Muscle of arm (tissue), 12 donors: Measurements from ENCODE around the gene LRRC32. TPM values are rescaled to one million over a fixed set of nuclear protein-coding genes. Genes with fewer than 3 reads are reported as not detected.

Experiments used
- DNase-seq: peaks from one replicate; pipeline ENCODE4 v3.0.0-alpha.2; 2013
- polyA plus RNA-seq, 12 donors: library from polyadenylated mRNA; unstranded; fragments of 120-200 nt; gene quantifications; one replicate each; pipeline ENCODE4 v1.2.1, GENCODE V29; 2013; ENCODE audit not compliant: insufficient read length in 12 of 12

LRRC32 gene
- polyA plus RNA-seq, 12 donors: 21.3 to 37.5 (median 27.3) TPM; not detected in 1

DNA sequence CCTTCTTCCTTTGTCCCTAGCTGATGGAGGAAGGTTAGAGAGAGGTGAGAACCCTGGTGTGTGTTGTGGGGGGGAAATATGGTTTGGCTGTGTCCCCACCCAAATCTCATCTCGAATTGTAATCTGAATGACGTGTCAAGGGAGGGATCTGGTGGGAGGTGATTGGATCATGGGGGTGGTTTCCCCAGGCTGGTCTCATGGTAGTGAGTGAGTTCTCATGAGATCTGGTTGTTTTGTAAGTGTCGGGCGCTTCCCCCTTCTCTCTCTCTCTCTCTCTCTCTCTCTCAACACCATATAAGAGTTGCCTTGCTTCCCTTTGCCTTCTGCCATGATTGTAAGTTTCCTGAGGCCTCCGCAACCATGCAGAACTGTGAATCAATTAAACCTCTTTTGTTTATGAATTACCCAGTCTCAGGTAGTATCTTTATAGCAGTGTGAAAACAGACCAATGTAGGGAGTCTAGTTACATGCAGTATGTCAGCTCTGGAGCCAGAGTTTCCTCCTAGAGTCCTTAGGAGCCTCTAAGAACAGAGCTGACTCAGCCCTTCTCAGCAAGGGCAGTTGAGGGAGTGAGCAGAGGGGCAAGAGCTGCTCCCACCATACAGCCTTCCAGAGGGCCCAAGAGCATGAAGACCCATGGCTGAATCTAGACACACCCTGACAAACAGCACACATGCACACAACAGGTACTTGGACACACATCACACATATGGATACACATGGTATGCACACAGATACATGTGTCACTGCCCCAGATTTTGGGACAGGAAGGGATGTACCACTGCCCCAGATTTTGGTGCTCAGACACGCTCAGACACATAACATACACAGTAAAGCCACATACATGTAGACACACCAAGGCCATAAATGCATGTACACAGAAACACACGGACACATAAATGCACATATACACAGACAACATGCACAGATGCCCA is 12.9 kb upstream of the LRRC32 start:
- no peak for DNase-seq

DNA sequence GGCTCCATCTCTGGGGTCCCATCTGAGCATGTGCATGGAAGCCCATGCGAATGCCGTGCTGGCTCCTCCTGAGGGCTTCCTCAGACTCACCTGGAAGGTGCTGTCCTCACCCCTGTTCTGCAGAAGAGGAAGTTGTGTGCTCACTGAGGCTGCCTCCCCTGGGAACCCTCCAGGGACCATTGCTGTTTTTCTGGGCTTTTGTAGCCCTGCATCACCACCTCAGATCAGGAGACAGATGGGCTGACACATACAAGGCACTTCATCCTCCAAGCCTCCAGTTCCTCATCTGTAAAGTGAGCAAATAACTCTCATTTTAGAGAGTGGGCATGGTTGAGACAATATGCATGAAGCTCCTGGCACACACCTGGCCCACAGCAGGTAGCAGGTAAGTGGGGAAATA is 12.1 kb upstream of the LRRC32 start:
- no peak for DNase-seq

DNA sequence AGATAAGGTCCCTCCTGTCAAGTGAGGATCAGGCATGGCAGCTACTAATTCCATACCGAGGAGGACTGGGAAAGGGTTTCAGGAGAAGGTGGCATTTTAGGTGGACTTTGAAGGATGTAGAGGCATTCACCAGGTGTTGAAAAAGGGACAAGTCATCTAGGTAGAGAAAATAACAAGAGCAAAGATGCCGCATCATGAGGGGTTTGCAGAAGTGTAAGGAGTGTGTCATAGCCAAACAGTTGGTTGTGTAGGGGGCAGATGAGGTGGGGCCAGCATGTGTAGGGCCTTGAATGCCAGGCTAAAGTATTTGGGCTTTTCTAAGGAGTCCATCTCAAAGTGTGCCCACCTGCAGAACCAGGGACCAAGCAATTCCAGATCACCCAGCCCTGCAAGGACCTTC is 11.6 kb upstream of the LRRC32 start:
- DNase-seq: no peak

DNA sequence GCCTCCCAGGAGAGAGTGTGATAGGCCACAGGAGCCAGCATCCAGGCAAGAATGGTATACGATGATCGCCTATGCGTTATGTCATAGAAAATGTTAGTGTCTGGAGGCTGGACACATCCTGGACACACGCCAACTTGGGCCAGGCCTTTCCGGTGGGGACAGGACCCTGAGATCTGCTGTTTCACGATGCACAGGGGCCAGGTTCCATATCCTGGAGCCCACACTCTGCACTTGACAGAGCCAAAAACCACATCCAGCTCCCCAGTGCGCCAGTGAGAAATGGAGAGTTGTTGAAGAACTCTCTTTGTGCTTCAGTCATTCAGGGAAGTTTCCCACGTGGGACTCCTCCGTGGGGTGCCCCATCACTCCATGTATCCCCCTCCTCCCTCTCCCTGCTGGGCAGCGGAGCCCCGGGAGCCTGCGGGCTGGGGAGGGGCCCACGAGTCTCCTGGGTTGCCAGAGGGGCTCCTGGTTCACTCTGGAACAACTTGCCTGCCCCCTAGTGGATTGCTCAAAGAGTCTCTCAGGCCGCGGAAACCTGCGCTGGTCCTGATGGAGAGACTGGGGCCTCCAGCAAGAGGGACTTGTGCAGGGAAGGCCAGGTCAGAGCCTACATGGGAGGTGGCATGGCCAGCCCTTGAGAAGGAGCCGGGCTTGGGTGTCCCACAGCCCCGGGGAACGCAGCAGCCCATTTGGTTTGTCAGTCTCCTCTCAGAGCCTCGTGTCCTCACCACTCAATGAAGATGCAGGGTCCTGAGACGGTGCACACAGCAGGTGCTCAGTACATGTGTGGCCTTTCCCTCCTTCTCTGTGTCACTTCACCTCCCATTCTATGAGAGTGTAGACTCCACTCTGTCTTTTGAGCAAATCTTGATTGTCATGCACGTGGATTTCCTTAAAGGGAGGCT is 10.2 kb upstream of the LRRC32 start:
- peak; percentile 70 for DNase-seq

DNA sequence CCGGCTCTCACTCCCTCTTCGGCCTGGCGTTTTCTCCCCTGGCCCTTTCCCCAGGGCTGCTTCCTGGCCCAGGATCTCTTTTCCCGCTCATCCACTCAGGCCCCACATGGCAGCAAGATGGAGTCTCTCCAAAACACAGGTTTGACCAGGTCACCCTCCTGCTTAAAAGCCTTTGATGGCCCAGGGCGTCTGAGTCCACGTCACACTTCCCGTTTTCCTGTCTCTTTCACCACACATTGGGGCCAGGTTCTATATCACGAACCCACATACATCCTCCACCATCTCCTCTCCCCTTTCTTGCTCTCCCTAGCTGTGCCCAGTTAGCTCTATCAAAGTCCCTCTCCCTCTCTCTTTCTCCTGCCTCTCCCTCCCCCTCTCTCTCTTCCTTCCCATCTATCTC is 7.8 kb upstream of the LRRC32 start:
- DNase-seq: no peak

DNA sequence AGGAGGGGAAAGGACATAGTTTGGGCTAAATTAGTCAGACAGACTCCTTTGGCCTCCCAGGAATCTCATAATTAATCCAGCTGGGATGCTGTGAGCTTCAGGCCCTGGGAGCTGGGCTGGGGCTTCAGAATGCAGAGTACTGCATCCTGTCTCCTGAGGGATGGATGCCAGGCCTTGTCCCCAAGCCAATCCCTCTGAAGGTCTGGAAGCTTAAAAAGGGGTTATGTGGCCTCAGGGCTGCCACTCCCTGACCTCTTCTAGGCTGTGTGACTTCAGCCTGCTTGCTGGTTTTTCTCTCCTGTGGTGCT is 6.9 kb upstream of the LRRC32 start:
- no peak for DNase-seq

DNA sequence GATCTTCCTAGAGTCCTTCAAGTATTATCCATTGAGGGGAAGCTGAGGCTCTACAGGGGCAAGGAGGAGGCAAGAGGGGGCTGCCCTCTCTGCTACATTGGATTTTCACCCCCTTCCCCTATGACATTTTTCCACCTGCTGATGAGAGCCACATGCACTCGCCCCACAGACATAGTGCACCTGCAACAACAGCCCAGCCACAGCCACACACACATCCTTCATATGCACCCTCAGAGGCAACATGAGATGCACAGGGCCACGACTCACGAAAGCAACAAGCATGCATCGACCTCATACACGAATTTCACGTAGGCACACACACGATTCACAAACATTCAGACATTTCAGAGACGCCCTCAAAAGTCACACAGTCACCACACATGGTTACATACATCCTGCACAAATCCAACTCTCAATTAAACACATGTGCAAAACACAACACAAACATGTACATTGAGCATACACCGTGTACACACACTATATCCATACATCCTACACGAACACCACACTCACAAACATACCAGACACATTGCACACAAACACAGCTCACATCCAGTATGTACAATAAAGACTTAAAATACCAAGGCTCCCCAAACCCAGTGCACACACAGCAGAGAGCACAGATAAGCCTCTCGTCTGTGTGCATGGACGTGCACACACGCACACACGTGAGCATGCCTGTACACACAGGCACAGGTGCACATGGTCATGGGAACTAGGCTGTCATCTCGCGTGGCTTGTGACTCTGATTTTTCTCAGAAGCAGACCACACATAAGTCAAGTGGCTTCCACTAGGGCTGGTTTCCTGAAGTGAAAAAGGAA is 6.3 kb upstream of the LRRC32 start:
- no peak for DNase-seq

DNA sequence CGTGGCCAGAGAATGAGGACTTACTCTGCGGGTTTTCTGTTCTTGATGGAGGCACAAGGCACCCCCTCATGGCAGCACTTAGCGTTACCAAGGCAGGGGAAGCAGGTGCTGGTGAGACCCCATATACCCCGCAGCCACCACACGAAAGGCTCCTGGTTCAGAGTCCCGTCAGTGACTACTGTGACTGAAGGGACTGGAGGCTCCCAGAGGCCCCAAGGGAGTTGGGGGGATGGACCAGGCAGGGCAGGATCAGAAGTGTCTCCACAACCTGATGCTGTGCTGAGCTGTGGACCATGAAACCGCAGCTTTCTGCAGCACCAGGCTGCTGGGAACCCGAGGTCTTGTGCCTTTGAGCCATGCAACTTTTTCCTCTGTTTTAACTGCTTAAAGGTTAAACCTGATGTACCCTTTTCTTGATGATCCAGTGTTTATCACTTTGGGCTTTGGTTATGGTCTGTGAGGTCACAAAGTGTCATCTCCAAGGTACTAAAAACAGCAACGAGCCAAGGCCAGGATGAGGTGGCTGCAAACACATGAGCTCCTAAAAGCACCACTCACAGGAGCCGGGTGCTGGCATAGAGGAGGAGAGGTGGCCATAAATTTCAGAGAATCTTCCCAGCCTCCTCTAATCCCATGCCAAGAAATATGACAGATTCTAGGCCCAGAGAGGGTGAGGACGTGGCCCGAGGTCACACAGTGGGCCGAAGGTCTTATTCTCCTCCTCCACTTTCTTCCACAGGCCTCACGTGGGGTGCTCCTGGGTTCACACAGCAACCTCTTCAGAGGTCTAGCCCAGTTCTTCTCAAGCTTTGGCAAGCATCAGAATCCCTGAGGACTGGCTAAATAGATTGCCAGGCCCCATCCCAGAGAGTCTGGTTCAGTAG is 4.2 kb upstream of the LRRC32 start:
- no peak for DNase-seq

DNA sequence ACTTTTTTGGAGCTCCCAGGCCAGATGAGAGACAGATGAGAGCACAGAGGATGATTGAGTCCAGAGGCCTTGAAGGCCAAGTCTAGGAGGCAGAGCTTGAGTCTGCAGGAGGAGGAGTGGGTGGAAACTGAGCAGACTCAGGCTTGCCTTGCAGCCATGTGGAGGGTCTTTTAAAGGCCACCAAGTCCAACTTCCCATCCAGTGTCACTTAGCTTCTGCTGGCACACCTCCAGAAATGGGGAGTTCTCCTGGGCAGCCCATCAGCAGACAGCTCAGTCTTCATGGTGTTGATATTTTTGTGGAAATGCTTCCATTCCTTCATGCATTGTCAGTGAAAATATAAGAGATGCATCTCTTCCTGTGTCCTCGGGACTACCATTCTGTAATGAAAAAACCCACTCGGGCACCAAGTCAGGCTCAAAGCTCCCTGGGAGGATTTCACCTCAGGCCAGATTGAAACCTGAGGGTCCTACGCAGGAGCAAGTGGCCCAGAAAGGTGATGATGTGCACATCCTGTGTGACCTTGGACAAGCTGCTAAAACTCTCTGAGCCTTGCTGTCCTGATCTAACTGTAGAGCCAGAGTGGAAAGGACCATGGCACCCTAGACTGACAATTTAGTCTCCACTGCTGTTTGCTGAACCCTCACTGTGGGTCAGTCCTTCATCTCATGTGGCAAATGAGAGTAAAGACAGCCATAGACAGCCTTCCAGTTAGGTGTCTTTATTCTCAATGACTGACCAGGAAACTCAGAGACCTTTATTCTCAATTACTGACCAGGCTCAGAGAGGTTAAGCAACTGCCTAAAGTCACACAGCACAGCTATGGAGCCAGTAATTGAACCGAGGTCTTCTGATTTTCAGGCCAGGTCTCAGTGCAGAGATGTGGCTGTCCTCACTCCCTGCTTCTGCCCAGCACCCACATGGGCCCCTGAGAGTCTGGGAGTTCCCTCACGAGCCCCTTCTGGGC is 2.9 kb upstream of the LRRC32 start:
- DNase-seq: no peak

DNA sequence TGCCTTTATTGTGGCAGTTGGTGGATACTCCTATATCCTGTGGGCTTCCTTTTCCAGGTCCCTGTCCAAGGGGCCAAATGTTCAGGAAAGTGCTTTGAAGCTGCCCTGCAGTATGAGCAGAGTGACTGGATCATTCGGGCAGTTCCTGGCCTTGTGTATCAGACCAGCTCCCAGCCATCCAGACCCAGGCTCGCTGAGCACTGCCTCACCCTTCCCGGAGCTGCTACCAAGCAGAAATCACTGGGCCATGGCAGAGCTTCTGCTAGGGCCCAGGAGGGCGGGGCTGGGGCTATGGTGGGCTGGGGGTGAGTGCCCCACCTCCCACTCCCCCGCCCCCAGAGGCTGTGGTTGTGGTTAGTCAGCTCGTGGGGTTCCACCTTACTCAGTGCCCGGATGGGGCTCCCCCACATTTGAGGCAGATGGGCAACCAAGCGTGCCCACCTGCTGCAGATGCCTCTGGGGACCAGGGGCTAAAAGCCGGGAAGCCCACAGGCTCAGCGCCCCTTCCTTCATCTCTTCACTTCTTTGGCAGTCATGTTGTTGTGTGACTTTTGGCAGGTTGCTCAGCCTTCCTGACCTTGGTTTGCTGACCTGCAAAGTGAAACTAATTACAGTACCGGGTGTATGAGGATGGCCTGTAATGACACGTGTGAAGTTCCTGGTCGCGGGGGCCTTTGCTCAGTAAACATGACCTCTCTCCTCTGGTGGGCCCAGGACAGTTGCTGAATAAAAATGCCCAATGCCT is 2.1 kb upstream of the LRRC32 start:
- DNase-seq: no peak

DNA sequence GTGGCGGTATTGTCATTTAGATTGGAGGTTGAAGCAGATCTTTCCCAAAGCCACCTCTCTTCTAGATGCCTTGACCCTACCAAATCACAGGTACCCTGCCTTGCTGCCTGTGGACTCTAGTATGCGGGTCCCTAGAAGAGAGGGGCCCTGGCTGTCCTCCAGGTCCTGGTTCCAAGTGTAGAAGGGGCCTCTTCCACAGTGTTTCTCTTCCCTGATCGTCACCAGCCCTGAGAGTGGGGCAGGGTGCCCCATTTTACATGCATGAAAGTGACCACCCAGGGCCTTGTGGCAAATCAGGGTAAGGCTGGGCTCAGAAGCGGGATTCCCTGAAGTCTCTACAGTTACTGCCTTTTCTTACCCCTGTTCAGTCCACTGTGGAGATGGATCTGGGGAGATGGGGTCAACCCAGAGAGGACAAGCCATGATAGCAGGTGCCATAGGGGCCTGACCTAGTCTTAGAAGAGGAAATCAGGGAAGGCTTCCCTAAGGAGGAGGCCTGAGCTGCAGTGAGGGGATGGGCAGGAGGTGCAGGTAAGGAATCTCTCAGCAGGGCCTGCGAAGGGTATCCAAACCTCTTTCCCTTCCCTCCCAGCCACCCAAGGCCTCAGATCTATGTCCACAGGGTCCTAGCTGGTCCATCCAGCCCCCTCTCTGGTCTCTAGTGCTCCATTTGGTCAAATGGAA is 1.2 kb upstream of the LRRC32 start:
- no peak for DNase-seq

DNA sequence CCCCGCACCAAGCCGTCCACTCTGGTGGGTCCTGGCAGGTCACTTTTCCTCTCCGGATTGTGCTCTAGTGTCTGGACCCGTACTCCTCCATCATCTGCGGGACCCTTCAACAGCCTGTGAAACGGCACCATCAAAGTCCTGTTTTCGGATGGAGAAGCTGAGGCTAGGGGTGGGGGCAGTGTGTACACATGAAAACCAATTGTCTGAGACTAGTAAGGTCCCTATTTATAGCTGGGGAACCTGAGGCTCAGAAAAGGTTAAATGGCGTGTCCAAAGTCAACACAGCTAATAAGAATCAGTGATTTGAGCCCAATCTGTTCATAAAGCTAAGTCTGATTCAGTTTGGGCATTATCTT is 668 bp upstream of the LRRC32 start:
- no peak for DNase-seq

DNA sequence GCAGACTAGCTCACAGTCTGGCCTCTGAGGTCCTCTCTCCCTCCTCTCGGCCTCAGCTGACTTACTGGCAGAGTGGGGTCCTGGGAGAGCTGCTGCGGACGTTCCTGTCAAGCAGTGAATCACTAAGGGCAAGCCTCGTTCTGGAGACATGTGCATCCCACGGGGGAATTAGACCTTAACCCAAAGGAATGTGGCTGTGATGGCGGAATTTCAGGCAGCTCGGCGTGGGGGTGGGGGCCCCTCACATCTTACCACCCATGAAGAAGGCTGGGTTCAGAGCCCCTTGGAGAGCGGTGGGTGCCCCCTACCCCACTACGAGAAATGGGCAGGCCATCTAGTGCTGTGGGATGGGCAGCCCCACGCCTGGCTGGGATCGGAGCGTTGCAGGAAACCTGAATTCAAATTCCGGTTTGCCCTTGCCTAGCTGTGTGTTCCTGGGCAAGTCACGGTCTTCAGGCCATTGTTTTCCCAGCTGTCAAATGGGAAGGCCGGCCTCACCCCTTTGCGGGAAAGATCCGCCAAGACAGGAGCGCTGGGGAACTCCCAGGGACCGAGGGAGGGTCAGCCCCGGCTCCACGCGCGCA is 554 bp downstream of the LRRC32 start:
- no peak for DNase-seq

DNA sequence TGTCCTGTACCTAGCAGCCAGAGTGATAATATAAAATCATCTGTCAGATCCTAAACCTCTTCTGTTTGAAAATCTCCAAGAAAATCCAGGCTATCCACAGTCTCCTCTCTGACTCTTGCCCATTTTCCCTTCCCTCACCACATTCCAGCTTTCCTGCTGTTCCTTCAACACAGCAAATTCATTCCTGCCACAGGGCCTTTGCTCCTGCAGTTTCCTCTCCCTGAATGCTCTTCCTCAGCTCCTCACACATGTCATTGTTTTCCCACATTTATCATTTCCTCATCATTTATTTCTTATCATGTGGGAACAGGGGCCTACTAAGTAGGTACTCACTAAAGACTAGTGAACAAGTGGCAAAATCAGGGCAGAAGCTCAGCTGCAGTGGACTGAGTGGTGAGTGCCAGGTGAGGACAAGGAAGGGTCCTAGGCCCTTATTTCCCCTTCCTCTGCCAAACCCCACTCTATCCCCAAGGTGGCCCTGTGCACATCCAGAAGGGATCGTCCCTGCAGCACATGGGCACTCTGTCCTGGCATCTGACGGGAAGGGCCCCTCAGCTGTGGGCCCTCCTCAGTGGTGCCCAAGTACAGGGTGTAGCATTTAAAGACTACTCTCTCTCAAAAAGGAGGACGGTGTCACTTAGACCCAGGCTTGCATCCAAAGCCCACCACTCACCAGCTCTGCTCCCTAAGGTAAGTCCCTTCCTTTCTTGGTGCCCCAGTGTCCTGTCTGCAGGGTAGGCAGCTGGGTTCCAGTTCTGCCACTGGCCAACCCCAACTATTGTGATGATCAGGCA is 2.0 kb downstream of the LRRC32 start:
- DNase-seq: no peak

DNA sequence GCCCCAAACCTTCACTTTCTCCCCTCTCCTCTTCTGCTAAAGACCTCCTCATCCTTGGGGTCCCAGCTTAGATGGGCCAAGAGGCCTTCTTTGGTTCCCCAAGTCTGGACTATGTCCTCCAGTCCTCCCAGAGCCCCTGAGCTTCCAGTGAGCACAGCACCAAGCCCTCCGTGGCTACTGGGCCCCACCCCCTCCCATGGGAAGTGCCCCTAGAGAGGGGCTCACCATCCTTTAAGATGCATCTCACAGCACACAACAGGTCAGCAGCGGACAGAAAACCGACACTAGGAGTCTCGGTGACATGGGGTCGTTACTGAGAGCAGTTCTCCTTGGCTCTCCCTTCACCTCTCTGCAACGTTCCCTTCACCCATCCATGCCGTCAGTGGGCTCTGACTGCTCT is 2.7 kb downstream of the LRRC32 start:
- no peak for DNase-seq

DNA sequence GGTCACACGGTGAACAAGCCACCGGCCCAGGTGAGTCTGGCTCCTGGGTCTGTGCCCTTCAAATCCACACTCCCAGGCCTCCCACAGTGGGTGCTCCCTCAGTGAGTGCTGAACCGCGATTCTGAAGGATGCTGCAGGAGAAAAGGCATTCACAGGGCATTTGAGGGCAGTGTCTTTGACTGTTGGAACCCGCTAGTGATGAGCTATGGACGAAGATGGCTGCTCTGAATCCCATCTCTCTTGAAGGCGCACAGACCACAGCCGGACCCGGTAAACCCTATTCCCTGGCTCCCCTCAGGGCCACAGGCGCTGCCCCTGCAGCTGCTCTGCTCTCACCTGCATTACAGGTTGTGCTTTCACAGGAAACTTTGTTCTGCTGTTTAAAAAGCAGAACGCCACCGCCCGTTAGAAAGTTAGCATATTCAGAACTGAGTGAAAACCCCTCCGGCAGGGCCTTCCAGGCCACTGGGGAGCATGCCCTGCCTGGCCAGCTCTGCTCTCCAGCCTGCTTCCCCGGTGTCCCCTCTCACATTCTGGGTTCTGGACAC is 3.2 kb downstream of the LRRC32 start:
- no peak for DNase-seq

DNA sequence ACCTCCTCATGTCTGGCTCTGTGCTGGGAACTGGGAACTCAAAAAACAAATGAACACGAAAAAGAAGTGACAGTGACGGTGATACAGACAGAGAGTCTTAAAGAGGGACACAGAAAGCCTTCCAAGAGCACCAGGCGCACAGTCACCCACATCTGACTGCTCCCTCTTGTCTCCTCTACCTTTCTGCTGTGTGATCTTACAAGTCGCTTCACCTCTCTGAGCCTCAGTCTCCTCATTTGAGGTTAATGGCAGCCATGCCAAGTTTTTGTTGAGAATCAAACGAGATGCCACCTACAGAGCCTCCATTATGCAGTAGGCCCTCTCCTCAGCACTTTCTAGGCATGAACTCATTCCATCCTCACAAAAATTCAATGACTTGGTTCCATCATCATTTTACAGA is 3.7 kb downstream of the LRRC32 start:
- DNase-seq: no peak
